ENCODE measurements around the gene RHCG.

GRCh38 chr15:89487791-89488190 lies 8.6 kb downstream of the RHCG start:
- no peak for TF ChIP-seq CTCF (IDR thresholded peaks at IDR 0.05 in 8 of 11, conservative IDR thresholded peaks at IDR 0.05 in 3 of 11)
- no peak for TF ChIP-seq POLR2A (IDR thresholded peaks at IDR 0.05)
- no peak for TF ChIP-seq POLR2AphosphoS5 (IDR thresholded peaks at IDR 0.05)

Measured in spleen (tissue), 7 donors.